Putamen (tissue), 1 donor: ENCODE measurements around the gene SS18L1.

Experiments
- DNase-seq: peaks from one replicate; pipeline ENCODE4 v3.0.0-alpha.2; 2016; ENCODE audit warnings: low spot score

The SS18L1 gene

DNA sequence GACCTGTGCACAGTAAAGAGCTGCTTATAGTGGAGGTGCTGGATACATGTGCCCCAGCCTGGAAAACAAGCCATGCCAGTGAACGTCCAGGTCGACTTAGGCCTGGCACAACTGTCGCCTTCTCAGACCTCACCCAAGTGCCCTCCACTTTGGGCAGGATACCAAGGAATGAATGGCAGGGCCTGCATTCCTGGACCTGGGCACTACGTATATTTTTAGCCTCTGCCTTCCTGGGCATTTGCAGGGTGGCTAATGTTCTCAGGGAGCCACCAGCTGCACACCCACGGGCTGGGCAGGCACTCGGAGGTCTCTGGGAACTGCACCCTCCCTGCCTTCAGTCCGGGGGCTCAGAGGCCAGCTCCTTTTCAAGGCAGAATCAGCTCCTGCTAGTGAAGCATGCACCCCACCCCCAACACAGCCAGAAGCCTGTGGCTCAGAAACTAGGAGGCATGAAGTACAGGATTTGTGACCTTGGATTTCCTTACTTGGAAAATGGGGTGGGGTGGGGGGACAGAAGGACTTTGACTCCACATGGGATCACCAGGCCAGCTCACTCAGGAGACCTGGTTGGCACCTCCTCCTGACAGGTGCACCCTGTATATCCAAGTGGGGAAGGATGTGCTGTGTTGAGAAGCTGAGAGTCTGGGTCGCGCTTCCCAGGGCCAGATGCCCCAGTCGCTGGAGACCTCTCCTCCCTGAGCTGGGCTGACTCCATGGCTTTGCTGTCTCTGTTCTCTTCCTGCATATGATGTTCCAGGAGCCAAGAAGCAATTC lies 23.8 kb upstream of the SS18L1 start:
- DNase-seq, result no peak

DNA sequence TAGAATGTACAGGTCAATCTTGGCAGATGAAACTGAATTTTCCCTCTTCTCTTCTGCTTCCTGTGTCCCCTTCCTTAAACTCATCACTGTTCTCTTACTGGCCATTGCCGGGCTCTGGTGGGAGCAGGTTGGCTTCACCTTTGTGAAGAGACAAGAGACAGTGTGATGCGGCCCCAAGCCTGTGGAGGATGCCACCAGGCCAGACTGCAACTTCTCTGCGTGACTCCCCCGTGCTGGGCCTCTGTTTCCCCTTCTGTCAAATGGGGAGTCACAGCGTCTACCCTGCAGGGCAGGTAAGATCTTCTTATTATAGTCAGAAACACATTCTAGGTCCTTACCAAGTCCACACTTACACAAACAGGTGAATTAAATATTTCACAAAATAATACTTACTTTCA lies 23.2 kb upstream of the SS18L1 start:
- DNase-seq, result no peak

- DNase-seq, result no peak
Observed at GRCh38 chr20:62120990-62121775, 22.4 kb upstream of the SS18L1 start.

DNA sequence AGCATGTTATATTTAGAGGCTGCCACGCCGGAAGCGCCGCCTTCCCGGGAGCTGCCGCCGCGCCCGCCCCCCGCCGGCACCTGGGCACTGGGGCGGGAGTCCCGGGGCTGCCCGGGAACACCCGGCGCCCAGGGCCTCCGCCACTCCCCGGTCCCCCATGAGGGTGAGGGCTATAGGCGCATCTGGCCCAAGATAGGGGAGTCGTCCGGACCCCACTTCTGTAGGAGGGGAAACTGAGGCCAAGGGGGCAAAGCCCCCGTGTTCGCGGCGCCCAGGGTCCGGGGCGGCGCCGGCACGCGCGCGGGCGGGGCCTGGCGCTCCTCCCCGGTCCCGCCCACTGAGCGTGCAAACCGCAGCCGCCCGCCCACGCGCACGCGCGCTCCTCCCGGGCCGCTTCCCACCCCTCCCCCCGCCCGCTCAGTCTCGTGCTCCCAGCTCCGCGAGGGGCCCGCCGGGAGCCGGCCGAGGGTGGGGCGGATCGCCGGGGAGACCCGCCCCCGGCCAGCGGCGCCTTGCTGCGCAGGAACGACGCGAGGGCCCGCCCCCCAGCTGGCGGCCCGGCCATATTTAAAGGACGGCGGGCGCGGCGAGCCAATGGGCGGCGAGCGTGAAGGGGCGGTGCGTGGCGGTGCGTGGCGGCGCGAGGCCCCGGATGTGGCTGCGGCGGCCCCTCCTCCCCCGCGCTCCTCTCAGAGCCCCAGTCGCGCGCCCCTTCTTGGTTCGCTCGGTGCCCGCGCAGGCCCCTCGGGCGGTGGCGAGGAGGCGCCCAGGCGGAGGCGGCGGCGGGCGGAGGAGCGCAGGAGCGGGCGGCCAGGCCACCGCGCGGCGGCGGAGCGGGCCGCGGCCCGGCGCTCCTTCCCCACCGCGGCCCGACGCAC lies 21.6 kb upstream of the SS18L1 start, which contains the start of gene LSM14B:
LSM14B (plus strand) TSS at position 700 of the 878 bp plus-strand sequence. CDS start 192 bp downstream, outside the sequence.
- peak; percentile 97 for DNase-seq

- DNase-seq, result no peak
Observed at GRCh38 chr20:62122654-62123449, 20.7 kb upstream of the SS18L1 start.

- no peak for DNase-seq
Observed at GRCh38 chr20:62123450-62124118, 20.0 kb upstream of the SS18L1 start.

DNA sequence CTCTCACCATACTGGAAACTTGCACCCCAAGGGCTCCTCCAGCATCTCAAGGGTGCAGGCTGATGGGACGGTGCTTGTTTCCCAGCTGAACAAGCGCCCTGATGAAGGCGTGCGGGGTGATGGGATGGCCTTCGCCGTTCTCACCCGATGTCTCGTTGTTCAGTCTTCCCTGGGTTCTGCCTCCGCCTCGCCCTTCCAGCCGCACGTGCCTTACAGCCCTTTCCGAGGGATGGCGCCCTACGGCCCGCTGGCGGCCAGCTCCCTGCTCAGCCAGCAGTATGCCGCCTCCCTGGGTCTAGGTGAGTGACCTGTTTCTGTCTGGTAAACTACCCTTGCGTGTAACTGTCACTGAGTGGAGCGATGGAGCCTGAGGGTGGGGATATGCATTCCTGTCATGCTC lies 17.4 kb upstream of the SS18L1 start:
- DNase-seq, result no peak

GRCh38 chr20:62127799-62128198 lies 15.8 kb upstream of the SS18L1 start:
- no peak for DNase-seq

DNA sequence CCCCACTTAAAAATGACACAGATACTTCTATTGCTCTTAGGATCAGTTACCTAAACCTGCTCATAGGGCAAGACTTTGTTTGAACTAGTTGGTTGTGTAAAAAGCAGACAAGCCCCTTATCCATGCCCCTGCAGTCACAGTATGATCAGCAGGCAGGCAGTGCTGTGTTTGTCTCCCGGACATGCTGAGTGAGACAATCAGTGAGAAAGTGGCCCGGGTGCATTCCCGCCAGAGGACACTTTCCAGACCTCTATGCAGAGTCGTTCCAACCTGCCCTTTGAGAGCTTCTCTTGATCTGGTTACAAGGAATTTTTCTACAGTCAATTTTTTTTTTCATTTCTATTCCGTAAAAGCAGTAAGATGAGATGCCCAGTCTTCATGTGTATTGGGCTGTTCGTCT lies 15.1 kb upstream of the SS18L1 start:
- no peak for DNase-seq

DNA sequence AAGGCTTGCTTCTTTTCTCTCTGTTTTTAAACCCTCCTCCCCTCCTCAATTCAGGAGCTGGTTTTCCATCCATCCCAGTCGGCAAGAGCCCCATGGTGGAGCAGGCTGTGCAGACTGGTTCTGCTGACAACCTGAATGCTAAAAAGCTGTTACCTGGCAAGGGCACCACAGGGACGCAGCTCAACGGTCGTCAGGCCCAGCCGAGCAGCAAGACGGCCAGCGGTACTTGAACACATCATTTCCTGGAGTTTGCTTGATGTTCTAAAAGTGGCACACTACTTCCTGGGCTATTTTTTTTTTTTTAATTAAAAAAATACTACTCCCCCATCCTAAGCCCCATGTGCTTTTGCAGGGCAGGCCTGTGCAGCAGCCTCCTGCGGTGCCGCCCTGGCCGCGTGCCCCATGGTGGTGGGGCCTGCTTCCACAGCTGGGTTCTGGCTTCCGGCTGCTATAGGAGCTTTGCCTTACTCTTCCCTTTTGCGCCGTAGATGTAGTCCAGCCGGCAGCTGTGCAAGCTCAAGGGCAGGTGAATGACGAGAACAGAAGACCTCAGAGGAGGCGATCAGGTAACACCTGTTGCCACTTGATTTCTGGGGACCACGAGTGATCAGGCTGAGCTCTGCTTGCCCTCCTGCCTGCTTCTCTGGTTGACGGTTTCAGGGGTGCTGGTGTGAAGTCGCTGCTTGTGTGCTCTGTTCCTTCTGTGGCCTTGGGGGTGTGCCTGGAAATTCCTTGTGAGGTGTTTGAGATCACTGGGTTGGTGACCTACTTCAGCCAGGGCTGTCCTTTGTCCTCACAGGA lies 13.6 kb upstream of the SS18L1 start:
- DNase-seq, result no peak

- no peak for DNase-seq
Observed at GRCh38 chr20:62131560-62132320, 11.8 kb upstream of the SS18L1 start.

DNA sequence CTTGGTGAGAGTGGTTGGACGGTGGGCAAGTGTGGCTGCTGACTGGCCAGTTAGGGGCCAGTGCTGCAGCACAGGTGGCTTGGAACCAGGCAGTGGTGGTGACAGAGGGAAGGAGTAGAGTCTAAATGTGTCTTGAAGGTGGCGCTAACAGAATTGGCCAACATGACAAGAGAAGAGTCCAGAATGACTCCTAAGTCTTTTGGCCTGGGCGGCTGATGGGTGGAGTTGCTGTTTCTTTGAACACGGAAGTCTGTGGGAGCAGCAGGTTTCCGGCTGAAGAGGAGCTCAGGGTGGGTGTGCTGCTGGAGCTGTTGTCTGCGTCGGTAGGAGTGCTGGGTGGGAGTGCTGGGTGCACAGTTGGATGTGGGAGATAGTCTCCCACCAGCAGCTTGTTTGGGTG lies 11.1 kb upstream of the SS18L1 start:
- no peak for DNase-seq

GRCh38 chr20:62133051-62133845 lies 10.3 kb upstream of the SS18L1 start:
- no peak for DNase-seq

GRCh38 chr20:62133864-62134263 lies 9.7 kb upstream of the SS18L1 start:
- DNase-seq, result no peak

- no peak for DNase-seq
Observed at GRCh38 chr20:62134735-62135231, 8.8 kb upstream of the SS18L1 start.

GRCh38 chr20:62135573-62136266 lies 7.8 kb upstream of the SS18L1 start:
- no peak for DNase-seq

DNA sequence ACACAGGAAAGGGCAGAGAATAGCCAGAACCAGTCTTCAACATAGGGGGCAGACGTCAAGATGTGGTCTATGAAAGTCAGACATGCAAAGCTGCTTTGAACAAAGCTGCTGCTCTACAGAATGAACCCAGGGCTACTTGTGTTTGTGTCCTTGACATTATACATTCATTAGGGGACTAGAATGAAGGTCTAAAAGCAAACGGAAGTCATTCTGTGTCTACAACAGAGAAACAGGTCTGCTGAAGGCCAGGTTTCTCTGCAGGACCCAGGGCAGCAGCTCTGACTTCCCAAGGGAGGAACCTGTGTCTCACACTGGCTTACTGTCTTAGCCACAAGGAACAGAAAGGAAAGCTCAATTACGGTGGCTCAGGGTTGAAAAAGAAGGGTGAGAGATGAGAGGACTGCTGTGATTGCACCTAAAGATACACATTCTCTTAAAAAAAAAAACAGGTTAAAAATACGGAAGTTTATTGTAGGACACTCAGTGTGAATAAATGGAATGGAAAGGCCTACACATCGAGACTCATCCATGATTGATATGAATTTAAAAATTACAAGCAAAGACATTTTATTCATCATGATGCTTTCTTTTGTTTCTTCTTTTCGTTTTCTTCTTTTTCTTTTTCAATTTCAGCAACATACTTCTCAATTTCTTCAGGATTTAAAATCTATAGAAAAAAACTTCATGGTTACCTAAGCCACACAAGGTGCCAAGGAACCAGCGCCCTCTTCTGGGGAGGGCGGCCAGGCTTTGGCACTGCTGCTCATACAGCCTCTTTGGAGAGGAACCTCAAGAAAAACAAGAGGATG lies 7.1 kb upstream of the SS18L1 start:
- no peak for DNase-seq
